NCI-H2107 treated with DMSO at 0.1 percent for 48 hours (cell line): ENCODE data around the gene KLF15.

Experiments used
- DNase-seq: peaks from one replicate; lab custom pipeline; 2025; ENCODE audit not compliant: unreplicated experiment; lab: John Stamatoyannopoulos, UW

The KLF15 gene

DNA sequence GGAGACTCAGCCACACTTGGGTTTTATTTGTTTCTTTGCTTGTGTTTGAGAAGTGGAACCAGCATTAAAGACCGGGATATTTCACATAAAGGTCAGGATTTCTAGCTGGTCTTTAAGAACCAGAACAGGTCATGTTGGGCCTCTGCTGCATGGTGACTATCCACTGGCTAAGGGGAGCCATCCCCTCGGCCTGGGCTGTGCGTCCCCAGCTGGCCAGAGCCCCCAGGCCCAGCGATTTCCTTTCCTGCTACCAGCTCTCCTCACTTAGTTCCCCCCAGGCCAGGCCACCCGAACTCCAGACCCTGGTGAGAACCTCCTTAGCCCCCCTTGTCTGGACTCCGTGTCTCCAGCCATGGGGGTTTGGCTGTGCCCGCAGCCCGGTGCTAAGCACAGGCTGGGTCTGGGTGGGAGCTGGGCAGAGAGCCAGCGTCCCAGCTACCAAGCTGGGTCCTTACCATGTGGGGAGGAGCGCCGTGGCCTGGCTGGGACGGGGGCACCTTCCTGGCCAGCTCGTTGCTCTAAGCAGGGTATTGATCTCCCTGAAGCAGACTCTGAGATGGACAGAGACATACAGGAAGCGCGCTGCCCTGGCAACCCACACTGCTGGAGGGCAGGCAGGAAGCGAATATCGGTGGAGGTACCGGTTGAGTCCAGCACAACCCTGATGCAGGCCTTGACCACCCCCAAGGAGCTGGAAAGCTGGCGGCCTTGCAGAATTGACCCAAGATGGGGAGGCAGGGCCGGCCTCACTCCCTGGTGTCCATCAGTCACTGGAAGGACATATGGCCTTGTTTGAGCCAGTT, 49.4 kb downstream of the KLF15 start:
- DNase-seq = no peak

DNA sequence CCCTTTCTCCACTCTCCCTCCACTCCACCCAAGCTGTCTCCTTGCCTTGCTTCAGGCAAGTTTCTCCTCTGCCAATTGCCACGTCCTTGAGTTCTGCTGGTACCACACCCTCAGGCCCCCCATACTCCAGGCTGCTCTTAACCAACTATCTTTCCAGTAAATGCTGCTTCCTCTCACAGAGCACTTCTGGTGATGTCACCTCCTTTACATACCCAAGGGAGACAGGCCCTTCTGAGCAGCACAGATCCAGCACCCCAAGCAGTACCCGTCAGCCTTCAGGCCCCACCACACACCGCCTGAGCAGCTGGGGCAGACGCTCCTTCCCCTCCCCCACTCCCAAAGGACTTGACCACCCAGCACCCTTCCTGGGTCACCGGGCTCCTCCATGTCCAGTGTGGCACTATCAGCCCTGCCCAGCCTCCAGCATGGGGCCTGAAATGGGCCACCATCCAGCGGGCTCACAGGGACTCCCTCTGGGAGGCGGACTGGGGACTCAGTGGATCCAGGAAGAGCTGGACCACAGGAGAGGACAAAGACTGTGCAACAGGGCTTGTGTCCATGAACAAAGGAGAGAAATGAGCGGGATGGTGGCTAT, 50.2 kb downstream of the KLF15 start:
- DNase-seq = no peak

- DNase-seq = no peak
Observed at GRCh38 chr3:126306397-126306796, 50.8 kb downstream of the KLF15 start.

GRCh38 chr3:126305427-126305826, 51.8 kb downstream of the KLF15 start:
- DNase-seq = no peak

GRCh38 chr3:126304704-126305103, 52.5 kb downstream of the KLF15 start:
- no peak for DNase-seq

- DNase-seq = no peak
Observed at GRCh38 chr3:126304291-126304690, 52.9 kb downstream of the KLF15 start.

DNA sequence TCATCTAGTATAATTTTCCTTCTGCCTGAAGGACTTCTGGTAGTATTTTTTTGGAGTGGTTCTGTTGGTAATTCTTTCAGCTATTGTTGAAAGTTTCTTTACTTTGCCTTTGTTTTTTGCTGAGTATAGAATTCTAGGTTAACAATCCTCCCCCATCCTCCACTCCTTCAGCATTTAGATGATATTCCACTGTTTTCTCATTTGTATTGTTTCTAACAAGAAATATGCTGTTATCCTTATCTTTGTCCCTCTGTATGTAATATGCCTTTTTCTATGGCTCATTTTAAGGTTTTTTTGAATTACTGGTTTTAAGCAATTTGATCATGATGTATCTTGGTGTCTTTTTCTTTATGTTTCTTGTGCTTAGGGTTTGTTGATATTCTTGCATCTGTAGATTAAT, 53.9 kb downstream of the KLF15 start:
- DNase-seq = no peak

DNA sequence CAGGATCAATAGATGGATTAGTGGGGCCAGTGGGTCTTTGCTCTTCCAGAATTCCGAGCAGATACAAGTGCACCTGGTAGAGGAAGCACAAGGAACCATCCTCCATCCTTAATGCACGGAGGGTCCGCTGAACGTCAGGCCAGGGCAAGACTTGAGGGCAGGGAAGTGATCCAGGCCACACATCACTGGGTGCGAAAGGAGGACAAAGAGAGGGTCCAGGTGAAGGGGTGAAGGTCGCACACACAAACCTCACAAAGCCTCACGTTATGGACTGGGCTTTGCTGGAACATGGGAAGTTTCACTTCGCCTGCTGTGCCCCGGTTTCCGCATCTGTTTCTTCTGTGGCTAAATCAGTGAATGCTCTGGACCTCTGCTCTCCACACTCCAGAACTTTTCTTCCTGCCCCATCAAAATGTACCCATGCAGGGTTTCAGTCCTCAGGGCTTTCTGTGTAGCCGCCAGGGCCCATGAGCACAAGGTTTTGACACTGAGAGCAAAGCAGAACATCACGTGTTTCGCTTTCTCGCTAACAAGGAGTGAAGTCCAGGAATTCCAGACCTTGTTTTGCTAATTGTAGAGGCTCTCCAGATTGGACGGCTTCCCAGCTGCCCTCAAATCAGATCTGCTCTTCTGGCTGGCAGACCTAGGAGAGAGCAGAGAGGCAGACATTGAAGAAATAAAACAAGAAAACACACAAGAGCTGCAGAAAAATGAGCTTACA, 56.3 kb downstream of the KLF15 start:
- DNase-seq = no peak

GRCh38 chr3:126300001-126300760, 57.0 kb downstream of the KLF15 start:
- DNase-seq = no peak

DNA sequence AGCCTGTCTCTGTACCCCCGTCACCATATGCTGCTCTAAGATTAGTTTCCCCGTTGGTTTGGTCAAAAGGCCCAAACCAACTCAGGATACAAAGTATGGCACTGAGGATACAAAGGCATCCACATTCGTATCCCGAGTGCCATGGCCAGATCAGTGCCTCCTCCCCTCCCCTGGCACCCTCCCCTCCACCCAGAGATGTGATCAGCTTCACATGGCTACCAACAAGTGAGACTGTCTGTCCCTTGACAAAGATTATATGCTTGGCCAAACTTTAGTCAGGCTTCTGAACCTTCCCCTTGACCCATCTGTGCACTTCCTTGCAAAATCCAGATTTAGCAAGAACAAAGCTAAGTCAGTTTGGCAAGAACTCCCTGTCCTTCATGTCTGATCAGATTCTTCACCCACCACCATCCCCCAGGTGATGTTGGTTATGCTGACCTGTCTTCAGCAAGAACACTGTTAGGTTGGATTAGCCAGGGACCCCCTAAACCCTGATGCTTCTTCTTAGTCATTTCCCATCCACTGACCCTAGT, 61.7 kb downstream of the KLF15 start:
- DNase-seq = no peak

- DNase-seq = no peak
Observed at GRCh38 chr3:126294211-126294808, 62.9 kb downstream of the KLF15 start.

DNA sequence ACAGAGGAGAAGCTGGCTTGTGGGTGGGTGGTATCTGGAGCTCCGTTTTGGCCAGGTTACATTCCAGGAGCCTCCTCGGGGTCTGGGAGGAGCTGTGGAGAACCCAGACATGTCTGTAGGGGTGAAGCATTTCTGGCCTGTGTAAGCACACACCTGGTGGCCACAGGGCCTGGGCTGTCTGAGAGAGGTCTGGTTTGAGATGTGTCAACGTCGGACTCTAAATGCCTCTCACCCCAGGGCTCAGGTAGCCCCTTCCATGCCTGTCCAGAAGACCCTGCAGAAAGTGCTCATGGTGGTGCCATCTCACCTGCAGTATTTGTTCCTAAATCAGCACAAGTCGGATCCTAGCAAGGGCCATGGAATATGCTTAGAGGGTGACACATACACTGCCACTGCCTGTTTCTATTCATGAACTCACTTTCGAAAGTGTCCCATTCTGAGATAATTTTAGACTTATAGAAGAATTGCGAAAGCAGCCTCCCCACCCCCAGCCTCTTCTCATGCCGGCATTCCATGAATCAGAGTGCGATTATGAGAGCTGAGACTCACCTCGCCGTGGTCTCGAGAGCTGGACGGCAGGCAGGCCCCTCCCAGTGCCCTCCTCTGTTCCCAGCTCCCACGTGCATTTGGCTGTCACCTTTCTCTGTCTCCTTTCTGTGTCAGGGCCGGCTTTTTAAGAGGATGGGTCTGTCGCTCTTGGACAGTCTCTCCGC, 63.7 kb downstream of the KLF15 start:
- no peak for DNase-seq
